Suppressor macrophage (primary cell): ENCODE data around the gene CALHM5.
"Not testable (repeated sequence)": the region's sequence is repeated elsewhere in the genome, so short reads cannot be mapped to it uniquely, and the experiment has no call there.

Source experiments
- DNase-seq, 4 experiments: peaks; one replicate each; pipeline ENCODE4 v3.0.0-alpha.2; 2020 to 2022
- total RNA-seq, 17 experiments: gene quantifications; one replicate each; lab custom pipeline; 2026; ENCODE audit warnings: mixed read lengths in 6 of 17, inconsistent platforms in 3 of 17; lab: John Stamatoyannopoulos, UW

Gene CALHM5, protein sequence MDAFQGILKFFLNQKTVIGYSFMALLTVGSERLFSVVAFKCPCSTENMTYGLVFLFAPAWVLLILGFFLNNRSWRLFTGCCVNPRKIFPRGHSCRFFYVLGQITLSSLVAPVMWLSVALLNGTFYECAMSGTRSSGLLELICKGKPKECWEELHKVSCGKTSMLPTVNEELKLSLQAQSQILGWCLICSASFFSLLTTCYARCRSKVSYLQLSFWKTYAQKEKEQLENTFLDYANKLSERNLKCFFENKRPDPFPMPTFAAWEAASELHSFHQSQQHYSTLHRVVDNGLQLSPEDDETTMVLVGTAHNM
- total RNA-seq = 0 to 3.7 (median 0.14) reads per million in 17 experiments

GRCh38 chr6:116511424-116512110, at the start of gene CALHM5:
CALHM5 (plus strand) TSS chr6:116511639; CDS start chr6:116511697, 58 bp downstream.
- DNase-seq = peak in 2 of 4 experiments; percentile 20 to 31

DNA sequence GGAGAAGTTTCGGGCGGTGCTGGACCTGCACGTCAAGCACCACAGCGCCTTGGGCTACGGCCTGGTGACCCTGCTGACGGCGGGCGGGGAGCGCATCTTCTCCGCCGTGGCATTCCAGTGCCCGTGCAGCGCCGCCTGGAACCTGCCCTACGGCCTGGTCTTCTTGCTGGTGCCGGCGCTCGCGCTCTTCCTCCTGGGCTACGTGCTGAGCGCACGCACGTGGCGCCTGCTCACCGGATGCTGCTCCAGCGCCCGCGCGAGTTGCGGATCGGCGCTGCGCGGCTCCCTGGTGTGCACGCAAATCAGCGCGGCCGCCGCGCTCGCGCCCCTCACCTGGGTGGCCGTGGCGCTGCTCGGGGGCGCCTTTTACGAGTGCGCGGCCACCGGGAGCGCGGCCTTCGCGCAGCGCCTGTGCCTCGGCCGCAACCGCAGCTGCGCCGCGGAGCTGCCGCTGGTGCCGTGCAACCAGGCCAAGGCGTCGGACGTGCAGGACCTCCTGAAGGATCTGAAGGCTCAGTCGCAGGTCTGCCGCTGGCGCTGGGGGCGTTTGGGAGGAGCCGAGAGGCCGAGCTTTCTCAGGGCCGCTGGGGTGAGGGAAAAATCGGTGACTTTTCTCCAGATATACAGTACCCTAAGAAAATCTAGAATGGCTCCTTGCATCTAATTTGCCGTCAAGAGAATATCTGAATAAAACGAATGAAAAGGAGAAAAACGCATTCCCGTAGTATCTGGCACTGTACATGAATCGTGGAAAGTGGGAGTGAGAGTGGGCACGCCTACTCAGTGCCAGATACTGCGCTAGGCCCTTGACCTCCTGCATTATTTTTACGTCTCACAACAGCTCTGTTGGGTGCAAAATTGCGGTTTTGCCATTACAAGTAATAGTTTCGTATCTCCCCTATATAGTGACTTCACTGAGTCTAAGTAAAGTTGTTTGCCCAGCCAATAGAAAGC, 49.2 kb upstream of the CALHM5 start:
- DNase-seq = peak; percentile 43 to 81 (median 62)

- DNase-seq = no peak
Measured at GRCh38 chr6:116463301-116463700, 48.1 kb upstream of the CALHM5 start.

GRCh38 chr6:116465246-116465645, 46.2 kb upstream of the CALHM5 start:
- peak; percentile 69 to 92 (median 86) for DNase-seq

GRCh38 chr6:116467096-116467495, 44.3 kb upstream of the CALHM5 start:
- DNase-seq = no peak

GRCh38 chr6:116467514-116467913, 43.9 kb upstream of the CALHM5 start:
- DNase-seq = no peak

GRCh38 chr6:116468293-116468692, 43.1 kb upstream of the CALHM5 start:
- DNase-seq = no peak

- DNase-seq = peak in 2 of 4 experiments; percentile 42 to 48
Measured at GRCh38 chr6:116471531-116471930, 39.9 kb upstream of the CALHM5 start.

DNA sequence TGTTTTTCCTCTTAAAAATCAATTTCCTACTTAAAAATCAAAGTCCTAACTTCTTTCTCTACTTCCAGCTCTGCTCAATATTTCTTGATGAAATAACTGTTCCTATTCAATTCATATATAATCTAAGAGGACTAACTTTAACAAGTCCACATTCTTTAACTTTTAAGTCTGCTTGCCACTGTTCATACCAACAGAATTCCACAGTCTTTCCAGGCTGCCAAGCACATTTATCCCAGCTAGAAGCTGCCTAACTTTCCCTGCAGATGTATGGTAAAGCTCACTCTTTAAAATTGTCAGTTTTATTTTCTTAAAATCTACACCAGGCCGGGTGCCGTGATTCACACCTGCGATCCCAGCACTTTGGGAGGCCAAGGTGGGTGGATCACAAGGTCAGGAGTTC, 38.7 kb upstream of the CALHM5 start:
- no peak for DNase-seq

DNA sequence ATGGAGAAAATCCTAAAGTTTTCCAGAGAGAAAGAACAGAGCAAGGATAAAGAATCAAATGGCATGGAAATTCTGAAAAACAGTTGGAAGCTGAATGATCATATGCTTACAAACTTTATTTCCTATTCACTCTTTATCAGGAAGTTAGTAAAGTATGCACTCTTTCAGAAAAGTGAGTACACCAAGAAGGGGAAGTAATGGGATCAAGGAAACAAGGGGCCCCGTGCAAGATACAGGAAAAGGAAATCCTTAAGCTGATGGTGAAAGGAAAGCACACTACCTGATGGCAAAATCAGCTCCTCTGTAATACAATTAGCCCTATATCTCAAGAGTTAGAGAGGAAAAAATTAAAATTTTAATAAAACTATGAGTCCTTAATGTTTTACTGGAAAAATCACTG, 36.3 kb upstream of the CALHM5 start:
- DNase-seq = peak; percentile 29 to 66 (median 53)

DNA sequence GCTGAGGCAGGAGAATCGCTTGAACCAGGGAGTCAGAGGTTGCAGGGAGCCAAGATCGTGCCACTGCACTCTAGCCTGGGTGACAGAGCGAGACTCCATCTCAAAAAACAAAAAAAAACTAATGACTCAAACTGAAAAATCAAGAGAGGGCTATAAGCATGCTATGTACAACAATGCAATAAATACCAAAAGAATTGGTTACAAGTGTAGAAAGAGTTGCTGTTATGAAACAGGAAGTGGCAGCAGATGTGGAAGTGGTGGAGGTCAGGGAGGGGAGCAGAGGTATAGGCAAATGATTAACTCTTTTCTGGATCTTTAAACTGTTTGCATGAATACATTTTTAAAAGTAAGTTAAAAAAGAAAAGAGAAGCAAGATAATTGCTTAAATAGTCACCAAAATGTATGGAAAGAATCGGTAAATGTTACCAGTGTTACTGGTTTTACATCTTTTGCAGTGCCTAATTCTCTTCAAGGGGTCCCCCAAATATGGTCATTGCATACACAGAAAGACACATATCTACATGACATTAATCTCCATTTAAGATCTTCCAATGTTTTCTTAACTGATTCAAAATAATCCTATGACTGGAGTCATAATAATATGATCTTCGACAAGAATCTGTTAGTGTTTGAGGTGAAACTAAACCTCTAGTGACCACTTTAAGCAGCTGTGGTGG, 35.3 kb upstream of the CALHM5 start:
- DNase-seq = peak; percentile 54 to 82 (median 73)

GRCh38 chr6:116482780-116483179, 28.7 kb upstream of the CALHM5 start:
- no peak for DNase-seq

DNA sequence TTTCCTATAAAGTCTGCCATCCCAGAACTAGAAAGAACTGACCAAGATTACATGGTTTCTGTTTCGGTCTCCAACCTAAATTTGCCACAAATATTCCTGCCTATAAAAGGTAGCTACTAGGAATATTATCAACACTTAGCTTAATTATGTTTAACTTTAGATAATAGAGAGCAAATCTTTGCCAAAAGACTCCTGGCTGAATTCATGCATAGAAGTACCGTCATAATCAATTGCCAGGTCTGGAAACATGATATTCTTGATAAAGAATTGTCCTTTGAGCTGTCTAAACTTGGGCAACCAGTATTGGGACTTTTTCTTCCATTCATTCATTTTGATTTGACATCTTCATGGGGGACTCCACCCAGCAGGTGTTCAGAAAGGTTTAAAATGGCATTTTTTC, 27.8 kb upstream of the CALHM5 start:
- DNase-seq = no peak

GRCh38 chr6:116485559-116486184, 25.8 kb upstream of the CALHM5 start:
- DNase-seq = no peak

- DNase-seq = no peak
Measured at GRCh38 chr6:116491610-116492330, 19.7 kb upstream of the CALHM5 start.

DNA sequence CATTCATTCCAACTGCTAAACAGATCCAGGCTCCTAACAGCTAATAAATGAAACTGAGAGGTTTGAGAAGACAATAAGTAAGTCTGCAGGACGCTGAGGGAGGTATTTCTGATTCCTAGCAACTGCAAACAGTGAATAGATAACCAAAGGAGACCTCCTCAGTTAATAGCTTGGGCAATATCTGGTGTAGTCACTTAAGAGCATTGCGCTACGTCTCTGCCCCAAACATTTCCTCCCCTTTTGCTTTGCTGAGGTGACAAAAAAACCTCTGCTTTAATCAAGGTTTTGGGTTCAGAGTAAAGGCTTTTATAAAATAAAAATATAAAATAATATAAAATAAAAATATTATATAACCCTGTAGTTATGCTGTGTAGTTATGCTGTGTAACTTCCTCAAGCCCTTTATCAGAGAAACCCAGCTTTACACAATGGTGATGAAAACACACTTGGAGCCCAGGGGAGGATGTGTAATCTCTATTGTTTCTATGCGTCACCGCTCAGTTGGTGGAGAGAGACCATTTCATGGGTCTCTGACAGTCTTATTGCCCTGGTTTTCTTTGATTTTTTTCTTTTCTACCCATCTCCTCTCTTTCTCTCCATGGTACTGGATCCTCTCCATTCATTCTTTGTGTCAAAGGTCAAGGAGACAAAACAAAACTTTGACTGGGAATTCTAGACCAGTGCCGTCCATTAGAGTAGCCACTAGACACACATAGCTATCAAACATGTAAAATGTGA, 18.9 kb upstream of the CALHM5 start:
- peak in 3 of 4 experiments; percentile 19 to 66 (median 38) for DNase-seq

GRCh38 chr6:116495161-116495560, 16.3 kb upstream of the CALHM5 start:
- DNase-seq = not testable (repeated sequence)

DNA sequence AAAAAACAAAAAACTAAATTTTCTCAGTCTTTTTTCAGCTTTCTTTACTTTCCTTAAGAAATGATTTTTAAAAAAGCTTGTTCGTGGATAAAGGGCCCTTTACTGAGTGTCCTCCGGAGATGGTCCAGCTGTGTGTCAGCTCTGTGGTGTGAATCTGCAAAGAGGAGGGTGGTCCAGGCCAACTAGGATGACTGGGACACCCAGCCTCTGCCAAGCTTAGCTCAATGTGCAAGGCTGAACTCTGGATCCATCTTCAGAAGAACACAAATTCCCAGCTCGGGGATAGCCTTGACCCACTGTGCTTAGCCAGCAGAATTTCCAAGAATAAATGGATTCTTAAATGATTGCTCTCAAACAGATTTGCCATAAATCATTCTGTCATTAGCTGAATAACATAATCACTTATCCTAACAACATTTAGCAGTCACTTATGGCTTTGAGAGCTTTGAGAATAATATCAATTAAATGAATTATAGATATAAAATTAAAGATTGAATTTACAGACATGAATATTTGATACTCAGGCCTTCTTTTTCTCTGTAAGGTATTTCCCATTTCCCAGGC, 14.2 kb upstream of the CALHM5 start:
- DNase-seq = no peak

GRCh38 chr6:116500969-116501433, 10.4 kb upstream of the CALHM5 start:
- DNase-seq = peak; percentile 45 to 71 (median 64)

GRCh38 chr6:116507324-116507723, 4.1 kb upstream of the CALHM5 start:
- DNase-seq = no peak
